ENCODE data around the gene CKS1B.

CKS1B gene

DNA sequence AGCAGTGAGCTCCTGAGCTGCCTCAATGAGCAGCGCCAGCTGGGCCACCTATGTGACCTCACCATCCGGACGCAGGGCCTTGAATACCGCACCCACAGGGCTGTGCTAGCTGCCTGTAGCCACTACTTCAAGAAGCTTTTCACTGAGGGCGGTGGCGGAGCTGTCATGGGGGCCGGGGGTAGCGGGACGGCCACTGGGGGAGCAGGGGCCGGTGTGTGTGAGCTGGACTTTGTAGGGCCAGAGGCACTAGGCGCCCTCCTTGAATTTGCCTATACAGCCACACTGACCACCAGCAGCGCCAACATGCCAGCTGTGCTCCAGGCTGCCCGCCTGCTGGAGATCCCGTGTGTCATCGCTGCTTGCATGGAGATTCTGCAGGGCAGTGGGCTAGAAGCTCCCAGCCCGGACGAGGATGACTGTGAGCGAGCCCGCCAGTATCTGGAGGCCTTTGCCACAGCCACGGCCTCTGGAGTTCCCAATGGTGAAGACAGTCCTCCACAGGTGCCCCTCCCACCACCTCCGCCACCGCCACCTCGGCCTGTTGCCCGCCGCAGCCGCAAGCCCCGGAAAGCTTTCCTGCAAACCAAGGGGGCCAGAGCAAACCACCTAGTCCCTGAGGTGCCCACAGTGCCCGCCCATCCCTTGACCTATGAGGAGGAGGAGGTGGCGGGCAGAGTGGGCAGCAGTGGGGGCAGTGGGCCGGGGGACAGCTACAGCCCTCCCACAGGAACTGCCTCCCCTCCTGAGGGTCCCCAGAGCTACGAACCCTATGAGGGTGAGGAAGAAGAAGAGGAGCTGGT, 40.4 kb downstream of the CKS1B start:
- no peak for DNase-seq (ENCODE audit: low read depth)

- DNase-seq (ENCODE audit: low read depth), result no peak
These were observed 41.2 kb downstream of the CKS1B start for GRCh38 chr1:155015527-155016230.

DNA sequence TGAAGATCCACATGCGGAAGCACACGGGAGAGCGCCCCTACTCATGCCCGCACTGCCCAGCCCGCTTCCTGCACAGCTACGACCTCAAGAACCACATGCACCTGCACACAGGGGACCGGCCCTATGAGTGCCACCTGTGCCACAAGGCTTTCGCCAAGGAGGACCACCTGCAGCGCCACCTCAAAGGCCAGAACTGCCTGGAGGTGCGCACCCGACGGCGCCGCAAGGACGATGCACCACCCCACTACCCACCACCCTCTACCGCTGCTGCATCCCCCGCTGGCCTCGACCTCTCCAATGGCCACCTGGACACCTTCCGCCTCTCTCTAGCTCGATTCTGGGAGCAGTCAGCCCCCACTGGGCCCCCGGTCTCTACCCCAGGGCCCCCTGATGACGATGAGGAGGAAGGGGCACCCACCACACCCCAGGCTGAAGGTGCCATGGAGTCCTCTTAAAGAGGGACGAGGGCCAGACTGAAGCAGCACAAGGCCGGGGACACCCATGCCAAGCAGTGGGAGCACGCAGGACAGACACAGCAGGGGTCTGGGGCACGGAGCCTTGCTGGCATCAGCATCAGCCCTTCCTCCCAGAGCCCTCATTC, 41.9 kb downstream of the CKS1B start:
- no peak for DNase-seq (ENCODE audit: low read depth)

- DNase-seq (ENCODE audit: low read depth), result peak; percentile 94
These were observed 42.8 kb downstream of the CKS1B start for GRCh38 chr1:155017041-155017945.

DNA sequence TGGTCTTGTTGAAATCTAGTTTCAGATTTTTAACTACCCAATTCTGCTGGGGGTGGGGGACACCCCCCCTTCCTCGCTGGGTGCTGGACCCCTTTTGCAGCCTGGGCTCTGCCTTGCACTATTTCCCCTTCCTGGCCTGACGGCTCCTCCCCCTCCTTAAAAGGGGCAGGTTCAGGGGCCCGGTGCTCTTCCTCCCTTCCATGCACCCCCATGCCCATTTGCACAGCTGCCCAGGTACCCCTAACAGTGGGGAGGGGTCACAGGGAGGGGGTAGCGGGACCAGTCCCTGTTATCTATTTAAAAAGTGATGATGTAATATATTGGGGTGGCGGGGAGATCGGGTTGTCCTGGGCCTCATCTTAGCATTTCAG, 43.5 kb downstream of the CKS1B start:
- no peak for DNase-seq (ENCODE audit: low read depth)

DNA sequence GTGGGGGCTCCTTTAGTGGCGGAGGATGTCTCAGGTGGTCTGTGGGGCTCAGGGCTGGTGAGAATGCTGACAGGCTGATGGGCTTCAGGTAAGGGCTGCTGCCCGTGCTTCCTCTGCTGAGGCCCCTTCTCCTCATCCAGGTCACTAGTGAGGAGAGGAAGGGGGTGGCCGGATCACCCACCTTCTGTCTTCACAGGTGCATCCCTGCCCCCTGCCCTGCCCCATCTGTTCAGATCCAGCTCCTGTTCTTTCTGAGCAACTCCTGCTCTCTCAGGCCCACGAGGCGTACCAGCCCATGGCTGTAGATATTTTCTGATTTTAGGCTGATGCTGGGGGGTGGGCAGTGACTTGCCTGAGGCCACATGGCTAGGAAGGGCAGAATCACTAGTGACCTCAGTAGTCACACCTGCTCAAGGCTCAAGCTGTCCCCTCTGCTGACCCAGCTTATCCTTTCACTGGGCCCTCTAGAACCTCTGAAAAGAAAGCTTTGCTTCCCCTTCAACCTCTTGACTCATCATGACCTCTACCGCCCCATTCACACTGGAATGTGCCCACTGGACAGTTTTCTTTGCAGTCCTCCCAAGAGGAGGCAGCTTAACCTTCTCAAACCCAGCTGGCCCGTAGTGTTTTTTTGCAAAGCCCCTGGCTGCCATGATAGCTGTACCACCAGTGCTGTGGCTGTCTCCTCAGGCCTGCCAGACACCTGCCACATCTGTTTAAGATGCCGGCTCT, 44.3 kb downstream of the CKS1B start:
- DNase-seq (ENCODE audit: low read depth), result peak; percentile 69

- DNase-seq (ENCODE audit: low read depth), result no peak
These were observed 45.1 kb downstream of the CKS1B start for GRCh38 chr1:155019377-155020245.

- DNase-seq (ENCODE audit: low read depth), result peak; percentile 32
These were observed 47.9 kb downstream of the CKS1B start for GRCh38 chr1:155022136-155022926.

DNA sequence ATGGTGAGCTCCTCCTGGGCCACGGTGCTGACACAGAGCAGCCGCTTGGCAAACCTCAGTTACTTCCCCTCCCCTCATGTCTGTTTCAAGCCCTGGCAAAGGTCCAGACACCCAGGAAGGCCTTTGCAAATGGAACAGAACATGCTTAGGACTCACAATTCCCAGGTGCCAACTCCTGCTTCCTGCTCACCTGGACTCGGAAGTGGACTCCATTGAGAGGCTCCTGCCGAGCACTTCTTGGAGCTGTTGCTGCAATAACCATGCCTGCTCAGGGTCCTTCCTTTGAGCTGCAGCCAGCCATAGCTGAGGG, 48.4 kb downstream of the CKS1B start:
- DNase-seq (ENCODE audit: low read depth), result no peak

DNA sequence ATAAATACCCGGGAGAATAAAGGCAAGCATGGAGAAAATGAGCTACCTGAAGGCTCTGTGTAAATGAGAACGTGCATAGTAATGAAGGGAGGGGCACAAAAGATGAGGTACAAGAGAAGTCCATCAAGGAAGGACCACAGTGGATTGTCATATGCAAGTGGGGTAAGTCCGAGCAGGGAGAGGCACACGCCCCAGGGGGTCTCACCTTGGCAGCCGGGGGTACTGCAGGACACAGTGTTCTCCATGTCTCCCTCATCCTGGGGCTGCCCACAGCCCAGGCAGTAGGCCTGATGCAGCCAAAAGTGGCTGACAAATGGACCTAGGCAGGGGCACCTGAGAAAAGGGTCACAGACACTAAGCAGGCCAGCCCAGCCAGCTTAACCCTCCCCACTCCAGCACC, 49.1 kb downstream of the CKS1B start:
- DNase-seq (ENCODE audit: low read depth), result no peak

GRCh38 chr1:155024315-155024714, 49.8 kb downstream of the CKS1B start:
- no peak for DNase-seq (ENCODE audit: low read depth)

GRCh38 chr1:155026154-155026553, 51.7 kb downstream of the CKS1B start:
- peak; percentile 19 for DNase-seq (ENCODE audit: low read depth)

DNA sequence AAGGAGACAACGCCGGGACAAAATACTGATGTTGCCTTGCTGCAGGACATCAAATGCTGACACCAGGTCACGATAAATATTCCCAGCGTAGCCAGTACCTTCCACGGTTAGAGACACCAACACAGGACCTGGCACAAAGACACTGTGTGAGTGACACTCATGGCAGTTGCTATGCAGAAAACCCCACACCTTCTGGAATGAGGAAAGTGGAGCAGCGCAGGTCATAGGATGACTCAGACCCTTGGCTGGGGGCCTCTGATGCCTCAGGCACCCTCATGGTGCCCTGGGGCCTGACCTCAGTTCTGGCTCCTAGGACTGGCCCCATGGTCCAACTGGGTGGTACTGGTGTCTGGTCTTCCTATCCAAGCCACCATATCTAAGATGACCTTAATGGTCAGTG, 52.1 kb downstream of the CKS1B start:
- DNase-seq (ENCODE audit: low read depth), result peak; percentile 85
